Cardiac muscle cell (in vitro differentiated cells and primary cell): ENCODE measurements around the gene TCTA. TPM values are rescaled to one million over a fixed set of nuclear protein-coding genes. Genes with fewer than 3 reads are reported as not detected.

Experiments
- DNase-seq, 2 donors: peaks; one replicate each; pipeline versions ENCODE4 v3.0.0 to v3.0.0-alpha.2; 2010 to 2017; ENCODE audit warnings: low read depth in 1 of 2, low spot score in 1 of 2
- H3K27ac ChIP-seq: fragments of 200-600 bp; sonication (generic); 2 replicates; pipeline ENCODE4 v1.5.1; 2016
- H3K27me3 ChIP-seq: fragments of 200-600 bp; sonication (generic); 2 replicates; pipeline ENCODE4 v1.6.0; 2016; ENCODE audit warnings: control low read depth
- H3K36me3 ChIP-seq: fragments of 200-600 bp; sonication (generic); 2 replicates; pipeline ENCODE4 v1.5.1; 2016; ENCODE audit warnings: control low read depth
- H3K4me1 ChIP-seq: fragments of 200-600 bp; sonication (generic); 2 replicates; pipeline ENCODE4 v1.8.1; 2017; ENCODE audit warnings: low read depth, mild to moderate bottlenecking, mixed run types
- H3K4me3 ChIP-seq: fragments of 200-600 bp; sonication (generic); 2 replicates; pipeline ENCODE4 v1.5.1; 2016; ENCODE audit warnings: mild to moderate bottlenecking
- H3K9me3 ChIP-seq: fragments of 200-600 bp; sonication (generic); 2 replicates; pipeline ENCODE4 v1.5.1; 2017; ENCODE audit warnings: low read depth, mild to moderate bottlenecking, control low read depth
- polyA plus RNA-seq: library from polyadenylated mRNA; unstranded; fragments of >200 nt; fragmentation: Nextera tagmentation; extraction: Ambion mirVana; gene quantifications from 2 replicates; pipeline ENCODE4 v1.2.1, GENCODE V29; 2016
- total RNA-seq: library from RNA; depleted of rRNA; stranded (reverse); fragments of >200 nt; gene quantifications from 2 replicates; pipeline ENCODE4 v1.2.3, GENCODE V29; 2016
- TF ChIP-seq, protein P1 (sequence below): IDR thresholded peaks from 2 replicates; pipeline ENCODE4 v1.5.1; 2012; ENCODE audit warnings: low read depth, mild to moderate bottlenecking, low read length

The TCTA gene
- total and polyA plus RNA-seq, 2 experiments from 2014 or later, result 12.1 to 30.6 TPM

DNA sequence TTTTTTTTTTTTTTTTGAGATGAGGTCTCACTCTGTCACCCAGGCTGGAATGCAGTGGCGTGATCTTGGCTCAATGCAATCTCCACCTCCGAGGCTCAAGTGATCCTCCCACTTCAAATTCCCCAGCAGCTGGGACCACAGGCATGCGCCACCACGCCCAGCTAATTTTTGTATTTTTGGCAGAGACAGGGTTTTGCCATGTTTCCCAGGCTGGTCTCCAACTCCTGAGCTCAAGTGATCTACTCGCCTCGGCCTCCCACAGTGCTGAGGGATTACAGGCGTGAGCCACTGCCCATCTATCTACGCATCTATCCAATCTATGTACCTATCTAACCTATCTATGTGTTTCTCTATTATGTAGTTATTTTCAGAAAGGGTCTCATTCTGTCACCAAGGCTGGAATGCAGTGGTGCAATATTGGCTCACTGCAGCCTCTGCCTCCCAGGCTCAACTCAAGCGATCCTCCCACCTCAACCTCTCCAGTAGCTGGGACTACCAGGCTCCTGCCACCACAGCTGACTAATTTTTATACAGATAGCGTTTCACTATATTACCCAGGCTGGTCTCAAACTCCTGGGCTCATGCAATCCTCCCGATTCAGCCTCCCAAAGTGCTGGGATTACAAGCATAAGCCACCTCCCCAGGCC is 33.9 kb upstream of the TCTA start:
- H3K4me1 ChIP-seq, result no peaks in the 10 kb centered on the region
- no peaks in the 10 kb centered on the region for H3K9me3 ChIP-seq
- TF ChIP-seq, protein P1, sequence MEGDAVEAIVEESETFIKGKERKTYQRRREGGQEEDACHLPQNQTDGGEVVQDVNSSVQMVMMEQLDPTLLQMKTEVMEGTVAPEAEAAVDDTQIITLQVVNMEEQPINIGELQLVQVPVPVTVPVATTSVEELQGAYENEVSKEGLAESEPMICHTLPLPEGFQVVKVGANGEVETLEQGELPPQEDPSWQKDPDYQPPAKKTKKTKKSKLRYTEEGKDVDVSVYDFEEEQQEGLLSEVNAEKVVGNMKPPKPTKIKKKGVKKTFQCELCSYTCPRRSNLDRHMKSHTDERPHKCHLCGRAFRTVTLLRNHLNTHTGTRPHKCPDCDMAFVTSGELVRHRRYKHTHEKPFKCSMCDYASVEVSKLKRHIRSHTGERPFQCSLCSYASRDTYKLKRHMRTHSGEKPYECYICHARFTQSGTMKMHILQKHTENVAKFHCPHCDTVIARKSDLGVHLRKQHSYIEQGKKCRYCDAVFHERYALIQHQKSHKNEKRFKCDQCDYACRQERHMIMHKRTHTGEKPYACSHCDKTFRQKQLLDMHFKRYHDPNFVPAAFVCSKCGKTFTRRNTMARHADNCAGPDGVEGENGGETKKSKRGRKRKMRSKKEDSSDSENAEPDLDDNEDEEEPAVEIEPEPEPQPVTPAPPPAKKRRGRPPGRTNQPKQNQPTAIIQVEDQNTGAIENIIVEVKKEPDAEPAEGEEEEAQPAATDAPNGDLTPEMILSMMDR, result no peak
- peak overlapping the region; percentile 28 for H3K27ac ChIP-seq
- peaks cover 15% of the 10 kb centered on the region for H3K36me3 ChIP-seq
- no peak overlapping the region for H3K4me3 ChIP-seq
- DNase-seq, result peak in 1 of 2 donors; percentile 88
- H3K27me3 ChIP-seq, result no peaks in the 10 kb centered on the region

DNA sequence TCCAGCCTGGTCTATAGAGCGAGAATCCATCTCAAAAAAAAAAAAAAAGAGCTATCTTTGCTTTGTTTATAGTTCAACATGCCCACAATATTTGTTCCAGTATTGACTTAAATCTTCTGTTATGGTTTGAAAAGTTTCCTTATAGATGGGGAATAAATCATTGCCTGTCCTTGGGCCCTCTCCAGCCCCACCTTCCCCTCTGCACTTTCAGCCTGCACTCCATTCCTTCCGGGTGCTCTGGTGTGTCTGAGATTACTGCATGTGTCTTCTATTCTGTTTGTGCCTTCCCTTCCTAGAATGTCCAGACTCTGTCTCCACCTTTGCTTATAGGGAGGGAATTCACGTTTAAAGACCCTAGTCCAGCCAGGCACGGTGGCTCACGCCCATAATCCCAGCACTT is 28.8 kb upstream of the TCTA start:
- H3K4me3 ChIP-seq, result no peak overlapping the region
- no peaks in the 10 kb centered on the region for H3K36me3 ChIP-seq
- no peaks in the 10 kb centered on the region for H3K27me3 ChIP-seq
- no peak overlapping the region for H3K27ac ChIP-seq
- TF ChIP-seq, protein P1, result no peak
- no peaks in the 10 kb centered on the region for H3K9me3 ChIP-seq
- peaks cover 3% of the 10 kb centered on the region for H3K4me1 ChIP-seq
- no peak for DNase-seq

DNA sequence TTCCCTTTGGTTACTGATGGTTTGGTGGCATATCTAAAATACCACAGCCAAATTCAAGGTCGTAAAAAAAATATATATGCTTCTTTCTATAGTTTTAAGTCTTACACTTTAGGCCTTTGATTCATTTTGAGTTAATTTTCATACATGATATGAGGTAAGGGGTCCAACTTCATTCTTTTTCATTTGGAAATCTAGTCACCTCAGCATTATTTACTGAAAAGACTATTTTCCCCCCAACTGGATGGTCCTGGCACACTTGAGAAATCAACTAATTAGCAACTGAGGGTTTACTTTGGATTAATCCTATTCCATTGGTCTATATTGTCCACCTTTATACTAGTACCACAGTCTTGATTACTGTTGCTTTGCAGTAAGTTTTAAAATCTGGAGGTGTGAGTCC is 26.6 kb upstream of the TCTA start:
- H3K36me3 ChIP-seq, result no peaks in the 10 kb centered on the region
- no peak overlapping the region for H3K4me3 ChIP-seq
- H3K4me1 ChIP-seq, result peaks cover 6% of the 10 kb centered on the region
- no peak for DNase-seq
- H3K27me3 ChIP-seq, result no peaks in the 10 kb centered on the region
- TF ChIP-seq, protein P1, result no peak
- H3K9me3 ChIP-seq, result no peaks in the 10 kb centered on the region
- no peak overlapping the region for H3K27ac ChIP-seq

DNA sequence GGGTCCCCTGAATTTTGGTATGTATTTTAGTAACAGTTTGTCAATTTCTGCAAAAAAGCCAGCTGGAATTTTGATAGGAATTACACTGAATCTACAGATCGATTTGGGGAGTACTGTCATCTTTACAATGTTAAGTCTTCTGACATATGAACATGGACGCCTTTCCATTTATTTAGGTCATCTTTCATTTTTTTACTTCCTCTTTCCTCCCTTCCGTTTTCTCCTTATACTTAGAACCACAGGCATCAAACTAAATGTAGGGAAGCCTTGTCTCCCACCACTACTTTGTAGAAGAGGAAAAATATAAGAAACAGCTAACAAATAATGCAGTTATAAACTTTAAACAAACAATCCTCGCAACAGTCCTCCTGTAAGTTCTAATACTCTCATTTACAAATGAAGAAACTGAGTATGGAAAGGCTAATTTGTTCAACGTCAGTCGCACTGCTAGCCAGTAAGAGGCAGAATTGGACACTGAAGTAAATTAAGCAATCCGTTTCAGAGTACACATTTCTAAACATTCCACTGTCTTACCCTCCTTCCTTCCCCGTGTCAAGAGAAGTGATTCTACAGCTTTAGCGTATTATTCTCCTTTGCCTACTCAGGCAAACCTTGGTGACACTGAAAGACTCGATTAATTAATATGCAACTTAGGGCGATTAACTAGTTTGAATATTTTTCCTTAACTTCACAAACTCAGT is 26.0 kb upstream of the TCTA start:
- H3K4me1 ChIP-seq, result peaks cover 6% of the 10 kb centered on the region
- no peaks in the 10 kb centered on the region for H3K9me3 ChIP-seq
- H3K36me3 ChIP-seq, result no peaks in the 10 kb centered on the region
- H3K4me3 ChIP-seq, result no peak overlapping the region
- H3K27ac ChIP-seq, result no peak overlapping the region
- DNase-seq, result no peak
- H3K27me3 ChIP-seq, result no peaks in the 10 kb centered on the region
- TF ChIP-seq, protein P1, result no peak

DNA sequence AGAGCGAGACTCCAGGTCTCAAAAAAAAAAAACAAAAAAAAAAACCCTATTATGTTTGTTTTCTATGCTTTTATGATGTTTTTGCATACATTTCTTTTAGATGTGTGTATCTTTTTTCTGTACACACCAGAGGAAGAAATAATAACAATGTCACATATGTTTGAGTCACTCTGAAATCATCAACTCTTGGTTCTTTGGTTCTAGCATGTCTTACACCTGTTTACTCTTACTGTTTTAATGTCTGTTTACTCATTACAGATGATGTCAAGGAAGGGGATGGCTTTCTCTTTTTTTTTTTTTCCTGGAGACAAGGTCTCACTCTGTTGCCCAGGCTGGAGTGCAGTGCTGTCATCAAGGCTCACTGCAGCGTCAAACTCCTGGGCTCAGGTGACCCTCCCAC is 24.5 kb upstream of the TCTA start:
- no peak for DNase-seq
- TF ChIP-seq, protein P1, result no peak
- H3K27ac ChIP-seq, result peak overlapping the region; percentile 79
- H3K4me3 ChIP-seq, result no peak overlapping the region
- H3K4me1 ChIP-seq, result peaks cover 6% of the 10 kb centered on the region
- H3K9me3 ChIP-seq, result no peaks in the 10 kb centered on the region
- H3K36me3 ChIP-seq, result no peaks in the 10 kb centered on the region
- H3K27me3 ChIP-seq, result no peaks in the 10 kb centered on the region
